HepG2 (cell line): Measurements from ENCODE around the gene PYHIN1. TPM values are rescaled to one million over a fixed set of nuclear protein-coding genes. Genes with fewer than 3 reads are reported as not detected.

ENCODE experiments used
- ATAC-seq: fragments of 200-7000 bp; cut with Tn5 transposase; 3 replicates; pipeline ENCODE4 v1.9.1; 2020; ENCODE audit warnings: mild to moderate bottlenecking, moderate library complexity
- BruUV-seq: library from RNA; stranded (reverse); fragments of 400-500 nt; replicated peaks from 2 replicates; lab custom pipeline; 2021; lab: Mats Ljungman, UMichigan
- CTCF ChIA-PET: fragments of 300-600 bp; formaldehyde crosslinking; extraction: SDS; loops from one replicate; lab custom pipeline; 2021; ENCODE audit warnings: low total read pairs, inconsistent platforms, low intra/inter-chr PET ratio; lab: Yijun Ruan, JAX
- POLR2A ChIA-PET: fragments of 350-600 bp; sonication (Branson Sonifier 250); formaldehyde crosslinking; loops from one replicate; lab custom pipeline; 2020; ENCODE audit warnings: antibody characterized with exemption, inconsistent platforms; lab: Yijun Ruan, JAX
- DNase-seq: peaks from one replicate; pipeline ENCODE4 v3.0.0-alpha.2; 2015; ENCODE audit warnings: low spot score
- FAIRE-seq: peaks from 3 replicates; lab custom pipeline; 2011; peaks lifted over from hg19 to GRCh38; lab: Jason Lieb, UNC
- H2AFZ ChIP-seq: one replicate; pipeline ENCODE4 v1.6.1; 2011; ENCODE audit warnings: low read length, inconsistent platforms
- H3K27ac ChIP-seq: fragments of 300-600 bp; 3 replicates; pipeline ENCODE4 v1.8.0; 2011; ENCODE audit warnings: mixed run types, mild to moderate bottlenecking, mixed read lengths, low read length, inconsistent platforms; ENCODE audit not compliant: insufficient read depth; ENCODE audit errors: extremely low read length
- H3K27me3 ChIP-seq, 2 experiments: fragments of 200-600 bp in 1 of 2; 2 replicates in 1 of 2; 3 replicates in 1 of 2; pipeline versions ENCODE4 v1.6.0 to v1.8.0; 2011; ENCODE audit warnings: low read length in 2 of 2, mild to moderate bottlenecking in 2 of 2, moderate library complexity in 2 of 2, inconsistent platforms in 1 of 2; ENCODE audit not compliant: insufficient read depth in 2 of 2, control insufficient read depth in 1 of 2
- H3K36me3 ChIP-seq, 2 experiments: fragments of 200-600 bp in 1 of 2; replicated peaks in 1 of 2; 2 replicates in 1 of 2; 3 replicates in 1 of 2; pipeline versions ENCODE4 v1.5.1 to v1.8.0; 2011; ENCODE audit warnings: low read length in 2 of 2, inconsistent platforms in 1 of 2; ENCODE audit not compliant: insufficient read depth in 2 of 2, control insufficient read depth in 1 of 2
- H3K4me1 ChIP-seq: 2 replicates; pipeline ENCODE4 v1.5.1; 2012; ENCODE audit warnings: low read length, inconsistent platforms; ENCODE audit not compliant: insufficient read depth
- H3K4me2 ChIP-seq: 2 replicates; pipeline ENCODE4 v1.6.0; 2011; ENCODE audit warnings: low read depth, low read length, inconsistent platforms
- H3K4me3 ChIP-seq, 3 experiments: fragments of 200-600 bp in 1 of 3; sonication (generic), shearing (Covaris generic) in 1 of 3; replicated peaks in 1 of 3; 2 replicates each; pipeline ENCODE4 v1.5.1; 2011 to 2016; ENCODE audit warnings: low read length in 3 of 3, inconsistent platforms in 2 of 3, low read depth in 2 of 3, mild to moderate bottlenecking in 2 of 3, control low read depth in 1 of 3, mixed read lengths in 1 of 3; ENCODE audit not compliant: insufficient read depth in 1 of 3
- H3K79me2 ChIP-seq: one replicate; pipeline ENCODE4 v1.6.1; 2011; ENCODE audit warnings: low read length, inconsistent platforms; ENCODE audit not compliant: insufficient read depth
- H3K9ac ChIP-seq: 2 replicates; pipeline ENCODE4 v1.6.0; 2011; ENCODE audit warnings: mild to moderate bottlenecking, low read depth, low read length, inconsistent platforms; ENCODE audit not compliant: insufficient read depth
- H3K9me3 ChIP-seq: 2 replicates; pipeline ENCODE4 v1.5.1; 2012; ENCODE audit warnings: mild to moderate bottlenecking, low read length
- H4K20me1 ChIP-seq: 2 replicates; pipeline ENCODE4 v1.6.0; 2011; ENCODE audit warnings: inconsistent platforms, mild to moderate bottlenecking, low read length, moderate library complexity; ENCODE audit not compliant: insufficient read depth
- BCL6 ChIP-seq: IDR thresholded peaks from 2 replicates; pipeline ENCODE4 v1.6.1; 2016; ENCODE audit warnings: missing genetic modification reagents, missing compliant biosample characterization
- FOXA1 ChIP-seq, 2 experiments: fragments of 450-650 bp in 1 of 2; sonication (generic) in 1 of 2; formaldehyde crosslinking in 1 of 2; IDR thresholded peaks; 2 replicates each; pipeline versions ENCODE4 v1.4.0 to v1.6.1; 2016 to 2020; ENCODE audit warnings: missing genetic modification reagents in 1 of 2
- KDM4B ChIP-seq: sonication (generic); formaldehyde crosslinking; IDR thresholded peaks from 2 replicates; pipeline ENCODE4 v1.4.0; 2020; ENCODE audit warnings: missing genetic modification reagents
- KDM6A ChIP-seq: IDR thresholded peaks from 2 replicates; pipeline ENCODE4 v1.6.1; 2016; ENCODE audit warnings: low read depth
- RELA ChIP-seq: sonication (generic); formaldehyde crosslinking; IDR thresholded peaks from 2 replicates; pipeline ENCODE4 v1.4.0; 2020; ENCODE audit warnings: missing genetic modification reagents
- SETDB1 ChIP-seq: sonication (generic); formaldehyde crosslinking; IDR thresholded peaks from 2 replicates; pipeline ENCODE4 v1.5.1; 2020; ENCODE audit warnings: missing genetic modification reagents, mild to moderate bottlenecking, borderline replicate concordance
- SIN3B ChIP-seq: fragments of 150-350 bp; IDR thresholded peaks from 2 replicates; pipeline ENCODE4 v1.6.1; 2014; ENCODE audit warnings: low read length
- SOX5 ChIP-seq: IDR thresholded peaks from 2 replicates; pipeline ENCODE4 v1.6.1; 2016; ENCODE audit warnings: borderline replicate concordance
- YEATS2 ChIP-seq: sonication (generic); formaldehyde crosslinking; IDR thresholded peaks from 2 replicates; pipeline ENCODE4 v1.4.0; 2020; ENCODE audit warnings: missing genetic modification reagents, borderline replicate concordance
- ZBTB7A ChIP-seq: sonication (generic); formaldehyde crosslinking; IDR thresholded peaks from 2 replicates; pipeline ENCODE4 v1.8.0; 2022; ENCODE audit warnings: mild to moderate bottlenecking, missing genetic modification reagents
- ZNF235 ChIP-seq: sonication (generic); formaldehyde crosslinking; IDR thresholded peaks from 2 replicates; pipeline ENCODE4 v1.8.1; 2023; ENCODE audit warnings: mild to moderate bottlenecking, missing genetic modification reagents, borderline replicate concordance
- ZNF44 ChIP-seq: sonication (generic); formaldehyde crosslinking; IDR thresholded peaks from 2 replicates; pipeline ENCODE4 v1.5.1; 2020; ENCODE audit warnings: mild to moderate bottlenecking, missing genetic modification reagents
- ZNF543 ChIP-seq: sonication (generic); formaldehyde crosslinking; IDR thresholded peaks from 2 replicates; pipeline ENCODE4 v1.4.0; 2020; ENCODE audit warnings: mild to moderate bottlenecking, missing genetic modification reagents
- WGBS: methylation state at CpG from one replicate; pipeline ENCODE4 v1.1.6; 2017; ENCODE audit warnings: low lambda C conversion rate; 5-methylcytosine and 5-hydroxymethylcytosine counted together
- in situ Hi-C: cut with HindIII; loops from 2 replicates; pipeline ENCODE4 v1.10.0; 2017; ENCODE audit warnings: low pct_unique_long_range_greater_than_20kb; ENCODE audit not compliant: extremely low pct_ligation_motif_present
- intact Hi-C: fragments of 100-400 bp; cut with micrococcal nuclease; formaldehyde crosslinking; loops from one replicate; pipeline ENCODE4 v1.10.0; 2022; ENCODE audit not compliant: unreplicated experiment
- polyA plus RNA-seq, 8 experiments: library from polyadenylated mRNA; depleted of rRNA in 3 of 8; stranded (reverse) in 7 of 8; unstranded in 1 of 8; fragments of >200 nt; fragmentation: Illumina TruSeq in 4 of 8; extraction: Trizol in 4 of 8; gene quantifications; 2 replicates each; pipeline versions ENCODE4 v1.2.1 to v1.2.3, GENCODE V29; 2011 to 2016; ENCODE audit warnings: low read depth in 4 of 8, missing spikeins in 1 of 8, mixed read lengths in 1 of 8; ENCODE audit not compliant: insufficient read depth in 1 of 8
- total RNA-seq, 5 experiments: library from RNA; depleted of rRNA; stranded (reverse); fragments of >200 nt; fragmentation: Illumina TruSeq; extraction: Trizol; gene quantifications; 2 replicates each; pipeline ENCODE4 v1.2.3, GENCODE V29; 2016; ENCODE audit warnings: low read depth in 1 of 5
- TF ChIP-seq, protein P1 (sequence below): sonication (generic); formaldehyde crosslinking; IDR thresholded peaks from 2 replicates; pipeline ENCODE4 v1.4.0; 2020; ENCODE audit warnings: missing genetic modification reagents, borderline replicate concordance

PYHIN1 gene
- total and polyA plus RNA-seq, 2 of the 13 experiments (the other 11 are each of a cell fraction or from before 2014, with no cell fraction given) = not detected

DNA sequence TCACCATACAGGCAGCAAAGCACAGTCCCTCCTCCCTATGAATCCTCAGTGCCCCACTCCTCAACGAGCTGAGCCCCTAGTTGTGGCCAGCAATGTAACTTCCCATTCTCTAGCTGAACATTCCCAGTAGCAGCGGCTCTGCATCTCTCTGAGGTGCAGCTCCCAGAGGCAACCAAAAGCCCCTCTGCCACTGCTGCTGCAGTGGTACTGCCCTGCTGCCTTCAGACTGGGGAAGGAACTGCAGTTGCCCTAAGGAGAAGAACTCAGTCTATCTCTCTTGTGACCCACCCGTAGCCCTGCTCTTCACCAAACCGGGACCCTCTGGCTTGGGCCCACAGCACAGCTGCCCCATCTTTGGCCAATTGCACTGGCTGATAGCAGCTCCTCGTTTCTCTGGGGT is 31.6 kb downstream of the PYHIN1 start:
- Histone ChIP-seq H3K4me1 (no peaks in the 10 kb centered on the region), H3K27ac (no peak overlapping the region), H3K36me3 (no peaks in the 10 kb centered on the region), H3K9ac (no peak overlapping the region), H2AFZ (no peak overlapping the region), H4K20me1 (no peaks in the 10 kb centered on the region), H3K27me3 (no peaks in the 10 kb centered on the region), H3K9me3 (peaks cover 86% of the 10 kb centered on the region), H3K4me3 (no peak overlapping the region), H3K4me2 (no peak overlapping the region), H3K79me2 (no peaks in the 10 kb centered on the region)
- no peak for ATAC-seq
- ChIA-PET CTCF (no interaction called here), POLR2A (no interaction called here)
- no peak for DNase-seq
- no peak for FAIRE-seq
- BruUV-seq = no TSS peak
- TF ChIP-seq ZNF543 (CRISPR knock-in tag) (no peak), SOX5 (no peak), KDM6A (CRISPR knock-in tag) (no peak)
- TF ChIP-seq, protein P1, sequence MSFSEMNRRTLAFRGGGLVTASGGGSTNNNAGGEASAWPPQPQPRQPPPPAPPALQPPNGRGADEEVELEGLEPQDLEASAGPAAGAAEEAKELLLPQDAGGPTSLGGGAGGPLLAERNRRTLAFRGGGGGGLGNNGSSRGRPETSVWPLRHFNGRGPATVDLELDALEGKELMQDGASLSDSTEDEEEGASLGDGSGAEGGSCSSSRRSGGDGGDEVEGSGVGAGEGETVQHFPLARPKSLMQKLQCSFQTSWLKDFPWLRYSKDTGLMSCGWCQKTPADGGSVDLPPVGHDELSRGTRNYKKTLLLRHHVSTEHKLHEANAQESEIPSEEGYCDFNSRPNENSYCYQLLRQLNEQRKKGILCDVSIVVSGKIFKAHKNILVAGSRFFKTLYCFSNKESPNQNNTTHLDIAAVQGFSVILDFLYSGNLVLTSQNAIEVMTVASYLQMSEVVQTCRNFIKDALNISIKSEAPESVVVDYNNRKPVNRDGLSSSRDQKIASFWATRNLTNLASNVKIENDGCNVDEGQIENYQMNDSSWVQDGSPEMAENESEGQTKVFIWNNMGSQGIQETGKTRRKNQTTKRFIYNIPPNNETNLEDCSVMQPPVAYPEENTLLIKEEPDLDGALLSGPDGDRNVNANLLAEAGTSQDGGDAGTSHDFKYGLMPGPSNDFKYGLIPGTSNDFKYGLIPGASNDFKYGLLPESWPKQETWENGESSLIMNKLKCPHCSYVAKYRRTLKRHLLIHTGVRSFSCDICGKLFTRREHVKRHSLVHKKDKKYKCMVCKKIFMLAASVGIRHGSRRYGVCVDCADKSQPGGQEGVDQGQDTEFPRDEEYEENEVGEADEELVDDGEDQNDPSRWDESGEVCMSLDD (CRISPR knock-in tag) = no peak
- no CpG with 5 or more reads among the region's 5 CpGs for WGBS
- in situ Hi-C loops = no loop called here
- intact Hi-C loops = no loop called here

DNA sequence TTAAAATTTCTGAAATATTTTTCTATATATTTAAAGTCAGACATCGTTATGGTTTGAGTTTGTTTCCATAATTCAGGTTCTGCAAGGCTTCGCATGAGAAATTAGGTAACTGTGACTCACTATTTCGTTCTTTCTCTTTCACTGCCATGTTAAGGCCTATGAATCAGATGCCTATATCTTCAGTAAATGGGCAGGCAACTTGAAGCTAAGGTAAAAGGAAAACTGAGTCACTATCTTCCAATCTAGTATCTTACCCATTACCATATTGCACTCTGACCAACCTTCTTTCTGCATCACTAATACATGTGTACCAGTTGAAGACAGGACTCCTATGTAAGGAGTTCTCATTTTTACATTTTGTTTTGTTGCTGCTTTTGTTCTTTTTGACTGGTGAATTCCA is 37.8 kb downstream of the PYHIN1 start:
- H3K4me1 ChIP-seq = no peaks in the 10 kb centered on the region
- ChIA-PET POLR2A (no interaction called here), CTCF (no interaction called here)
- no peak overlapping the region for H2AFZ ChIP-seq
- H3K27me3 ChIP-seq = no peaks in the 10 kb centered on the region
- FAIRE-seq (no peak), DNase-seq (no peak), ATAC-seq (no peak)
- 2% methylated on average over 3 of the region's 3 CpGs for WGBS
- TF ChIP-seq SETDB1 (CRISPR knock-in tag) (no peak), YEATS2 (no peak), ZBTB7A (CRISPR knock-in tag) (no peak), ZNF44 (CRISPR knock-in tag) (no peak), SIN3B (no peak), KDM4B (CRISPR knock-in tag) (no peak), RELA (CRISPR knock-in tag) (no peak), BCL6 (CRISPR knock-in tag) (no peak), FOXA1 (IDR thresholded peaks at IDR 0.05) (no peak), FOXA1 (CRISPR knock-in tag; IDR thresholded peaks at IDR 0.05) (no peak), ZNF235 (CRISPR knock-in tag) (no peak)
- intact Hi-C loops (no loop called here), in situ Hi-C loops (no loop called here)
- no peaks in the 10 kb centered on the region for H3K79me2 ChIP-seq
- no peak overlapping the region for H3K27ac ChIP-seq
- no TSS peak for BruUV-seq
- no peak overlapping the region for H3K4me2 ChIP-seq
- no peaks in the 10 kb centered on the region for H3K36me3 ChIP-seq
- no peak overlapping the region for H3K4me3 ChIP-seq
- H3K9me3 ChIP-seq = peaks cover 77% of the 10 kb centered on the region
- H3K9ac ChIP-seq = no peak overlapping the region
- no peaks in the 10 kb centered on the region for H4K20me1 ChIP-seq
